Skin epidermis (tissue), 12 donors: ENCODE measurements around the gene ECI2.
"Not testable (repeated sequence)": the region's sequence is repeated elsewhere in the genome, so short reads cannot be mapped to it uniquely, and the experiment has no call there.

ENCODE experiments used
- H3K27ac ChIP-seq, 21 experiments: fragments of 200-600 bp; sonication (generic) in 11 of 21; one replicate each; pipeline ENCODE4 v1.5.0; 2020; ENCODE audit warnings: mild to moderate bottlenecking in 3 of 21, inconsistent platforms in 2 of 21, moderate library complexity in 2 of 21
- H3K4me3 ChIP-seq, 7 experiments: fragments of 200-600 bp; sonication (generic) in 2 of 7; one replicate each; pipeline ENCODE4 v1.5.0; 2020; ENCODE audit warnings: inconsistent platforms in 2 of 7, mild to moderate bottlenecking in 2 of 7, moderate library complexity in 1 of 7

ECI2 gene

DNA sequence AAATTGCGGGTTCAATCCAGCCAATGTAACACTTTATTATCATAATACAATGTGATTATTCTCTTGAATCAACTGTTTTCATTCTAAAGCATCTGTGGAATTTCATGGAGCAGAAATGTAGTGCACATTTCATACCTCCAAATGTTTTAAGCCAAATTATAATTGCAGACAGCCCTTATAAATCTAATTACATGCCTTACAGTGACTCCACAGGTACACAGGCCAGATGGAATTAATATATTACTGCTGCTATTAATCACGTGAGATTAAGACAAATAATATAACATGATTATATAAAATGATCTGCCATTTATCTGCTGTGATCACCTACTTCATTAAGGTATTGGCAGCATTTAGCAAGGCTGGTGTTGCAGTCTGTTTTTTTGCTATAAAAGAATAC, 9.7 kb upstream of the ECI2 start:
- no peak overlapping the region for H3K27ac ChIP-seq
- no peak overlapping the region for H3K4me3 ChIP-seq

DNA sequence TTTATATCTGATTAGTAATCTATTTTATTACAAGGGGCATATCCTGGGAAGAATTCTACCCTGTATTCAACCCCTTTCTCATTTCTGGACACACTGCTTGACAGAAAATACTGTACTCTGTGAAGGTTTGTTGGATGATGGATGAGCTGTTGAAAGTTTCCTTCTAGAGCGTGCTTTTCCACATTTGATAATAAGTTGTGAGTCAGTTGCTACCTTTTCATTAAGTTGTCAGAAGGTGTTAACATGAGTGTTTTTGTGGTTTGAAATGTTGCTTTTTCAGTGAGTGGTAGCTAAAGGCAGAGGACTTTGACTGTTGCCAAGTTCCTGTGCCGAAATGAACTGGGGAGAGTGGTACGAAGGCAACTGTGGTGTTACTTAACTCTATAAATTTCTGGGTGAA, 3.9 kb upstream of the ECI2 start:
- H3K27ac ChIP-seq, result no peak overlapping the region
- no peak overlapping the region for H3K4me3 ChIP-seq

- H3K27ac ChIP-seq, result no peak overlapping the region
Measured at GRCh38 chr6:4138186-4138585, 2.8 kb upstream of the ECI2 start.

GRCh38 chr6:4136354-4136831, 1.0 kb upstream of the ECI2 start:
- Histone ChIP-seq H3K27ac (peak overlapping the region in 20 of 21 experiments; percentile 46 to 88 (median 76)), H3K4me3 (peak overlapping the region; percentile 60 to 79 (median 66))

More at GRCh38 chr6:4138186-4138585, 2.8 kb upstream of the ECI2 start:
- H3K4me3 ChIP-seq, result no peak overlapping the region

- Histone ChIP-seq H3K27ac (peak overlapping the region in 20 of 21 experiments; percentile 46 to 88 (median 76)), H3K4me3 (peak overlapping the region; percentile 60 to 79 (median 66))
Measured at GRCh38 chr6:4135665-4136353, 434 bp upstream of the ECI2 start.

- H3K27ac ChIP-seq, result peak overlapping the region in 16 of 21 experiments; percentile 58 to 90 (median 86)
Measured at GRCh38 chr6:4133941-4134838, 1.2 kb downstream of the ECI2 start.

DNA sequence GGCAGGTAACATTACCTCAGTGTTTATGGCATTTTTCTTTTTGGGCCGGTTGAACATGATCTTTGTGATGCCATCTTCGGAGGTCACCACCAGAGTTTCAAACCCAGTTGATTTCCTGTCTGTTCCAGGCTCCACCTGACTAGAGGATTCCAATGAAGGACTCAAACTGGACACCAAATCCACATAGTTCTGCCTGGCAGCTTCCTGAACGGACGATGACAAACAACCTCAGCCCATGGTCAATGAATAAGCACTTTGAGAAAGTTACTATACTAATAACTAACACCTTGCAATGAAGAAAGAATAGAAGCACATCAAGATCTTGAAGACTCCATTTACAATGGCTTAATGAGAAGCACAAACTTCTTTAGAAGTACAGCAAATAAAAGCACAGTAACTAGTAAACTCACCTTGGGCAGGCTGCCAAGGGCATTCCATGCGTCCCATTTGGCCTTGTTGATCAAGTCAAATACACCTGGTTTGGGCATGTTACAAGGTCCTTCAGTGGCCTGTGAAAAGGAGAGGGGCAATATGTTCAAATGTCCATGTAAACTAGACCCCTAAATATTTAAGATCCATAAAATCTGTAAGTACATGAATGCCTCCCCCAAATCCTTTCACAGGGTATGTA, 4.9 kb downstream of the ECI2 start:
- H3K4me3 ChIP-seq, result no peak overlapping the region
- H3K27ac ChIP-seq, result no peak overlapping the region

More at GRCh38 chr6:4133941-4134838, 1.2 kb downstream of the ECI2 start:
- H3K4me3 ChIP-seq, result peak overlapping the region; percentile 60 to 79 (median 66)

- no peak overlapping the region for H3K27ac ChIP-seq
Measured at GRCh38 chr6:4129446-4129845, 5.9 kb downstream of the ECI2 start.

DNA sequence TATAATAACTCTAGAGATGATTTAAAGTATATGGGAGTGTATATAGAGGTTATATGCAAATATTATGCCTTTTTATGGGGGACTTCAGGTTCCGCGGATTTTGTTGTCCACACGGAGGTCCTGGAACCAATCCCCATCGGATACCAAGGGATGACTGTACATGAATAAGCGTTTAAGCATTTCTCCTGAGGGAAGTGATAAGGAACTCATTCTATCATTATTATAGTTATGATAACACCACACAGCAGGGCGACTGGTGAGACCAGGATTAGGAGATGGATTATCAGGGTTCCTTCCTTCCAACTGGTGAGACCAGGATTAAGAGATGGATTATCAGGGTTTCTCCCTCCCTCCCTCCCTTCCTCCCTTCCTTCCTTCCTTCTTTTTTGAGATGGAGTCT, 6.6 kb downstream of the ECI2 start:
- no peak overlapping the region for H3K4me3 ChIP-seq
- H3K27ac ChIP-seq, result no peak overlapping the region

More at GRCh38 chr6:4129446-4129845, 5.9 kb downstream of the ECI2 start:
- no peak overlapping the region for H3K4me3 ChIP-seq

GRCh38 chr6:4128072-4128471, 7.3 kb downstream of the ECI2 start:
- no peak overlapping the region for H3K27ac ChIP-seq

GRCh38 chr6:4125933-4126864, 9.2 kb downstream of the ECI2 start:
- Histone ChIP-seq H3K27ac (no peak overlapping the region), H3K4me3 (no peak overlapping the region)

More at GRCh38 chr6:4128072-4128471, 7.3 kb downstream of the ECI2 start:
- no peak overlapping the region for H3K4me3 ChIP-seq

DNA sequence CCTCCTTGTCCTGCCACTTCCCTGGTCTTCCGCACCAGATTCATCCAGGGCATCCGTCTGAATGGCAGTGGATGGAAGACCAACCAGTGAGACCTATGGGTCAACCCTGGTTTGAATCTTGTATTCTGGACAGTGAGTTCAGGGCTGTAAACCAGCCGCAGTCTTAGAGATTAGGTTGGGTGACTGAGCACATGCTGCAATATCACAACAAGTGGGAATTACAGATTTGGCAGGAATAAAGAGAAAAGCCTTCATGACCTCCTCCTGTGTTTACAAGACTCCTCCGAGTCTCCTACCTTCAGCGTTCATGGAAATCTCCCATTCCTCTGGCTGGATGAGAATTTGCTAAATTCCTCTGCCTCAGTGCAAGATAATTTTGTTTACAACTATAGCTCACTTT, 9.9 kb downstream of the ECI2 start:
- Histone ChIP-seq H3K27ac (no peak overlapping the region), H3K4me3 (no peak overlapping the region)

DNA sequence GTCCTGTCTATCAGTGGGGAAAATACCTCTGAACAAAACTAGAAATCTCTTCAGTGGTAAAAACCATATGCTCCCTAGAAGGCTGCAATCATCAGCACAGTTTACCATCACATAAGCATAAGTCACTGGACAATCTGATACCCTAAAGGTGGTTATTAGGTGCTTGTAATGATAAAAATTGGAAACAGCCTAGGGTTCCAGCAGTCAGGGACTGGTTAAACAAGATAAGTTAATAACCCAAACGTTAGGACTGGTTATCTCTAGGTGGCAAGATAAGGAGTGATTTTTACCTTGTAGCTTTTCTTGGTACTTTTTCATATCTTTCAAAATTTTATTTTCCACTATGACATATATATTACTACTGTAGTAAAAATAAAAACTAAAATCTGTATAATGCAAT, 11.0 kb downstream of the ECI2 start:
- Histone ChIP-seq H3K27ac (no peak overlapping the region), H3K4me3 (no peak overlapping the region)

DNA sequence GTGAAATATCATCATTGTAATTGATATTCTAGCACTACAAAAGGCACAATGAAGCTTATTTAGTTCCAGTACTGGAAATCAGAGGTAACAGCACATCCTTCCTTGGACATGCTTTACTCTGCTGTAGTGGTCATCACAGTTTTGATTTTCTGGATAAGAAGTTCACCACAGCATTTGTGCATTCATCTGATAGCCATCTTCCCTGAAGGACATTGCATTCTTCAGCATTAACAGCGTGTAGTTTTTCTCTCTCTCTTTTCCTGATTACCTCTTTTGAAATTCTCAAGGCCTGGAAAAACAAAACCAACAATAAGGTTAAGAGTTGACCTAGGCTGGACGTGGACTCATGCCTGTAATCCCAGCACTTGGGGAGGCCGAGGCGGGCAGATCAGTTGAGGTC, 19.6 kb downstream of the ECI2 start:
- Histone ChIP-seq H3K4me3 (no peak overlapping the region), H3K27ac (no peak overlapping the region)

DNA sequence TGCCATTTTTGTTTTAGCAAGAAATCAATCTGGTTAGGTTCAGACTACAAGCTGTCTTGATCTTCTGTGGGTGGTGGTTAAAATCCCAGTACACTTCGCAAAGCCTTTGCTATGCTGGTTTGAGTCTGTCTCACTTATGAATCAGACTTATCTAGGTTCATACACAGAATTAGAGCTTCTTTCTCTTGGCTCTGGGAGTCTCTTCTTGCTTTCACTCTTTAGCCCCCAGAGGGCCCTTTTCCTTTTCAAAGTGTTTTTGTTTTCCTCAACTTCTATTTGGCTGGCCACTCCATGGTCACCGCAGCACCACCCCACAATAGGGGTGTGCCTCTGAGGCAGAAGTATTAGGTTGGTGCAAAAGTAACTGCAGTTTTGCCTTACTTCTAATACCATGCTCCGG, 21.3 kb downstream of the ECI2 start:
- no peak overlapping the region for H3K4me3 ChIP-seq

DNA sequence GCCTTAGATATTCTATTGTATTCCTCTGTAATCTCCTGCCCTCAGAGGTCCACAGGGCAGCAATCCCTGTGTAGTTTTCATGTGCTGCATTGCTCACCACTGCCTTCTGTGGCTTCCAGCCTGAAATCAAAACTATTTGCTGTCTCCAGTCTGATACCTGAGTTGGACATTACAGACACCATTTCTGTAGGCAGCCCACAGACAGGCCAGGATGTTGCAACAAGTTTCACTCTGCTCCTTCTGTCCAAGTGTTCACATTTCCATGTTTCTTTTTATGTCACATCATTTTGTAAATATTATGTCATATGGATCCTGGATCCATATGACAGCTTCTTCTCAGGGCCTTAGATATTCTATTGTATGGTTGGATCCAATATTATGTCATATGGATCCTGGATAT, 21.7 kb downstream of the ECI2 start:
- Histone ChIP-seq H3K27ac (no peak overlapping the region), H3K4me3 (no peak overlapping the region)

More for the DNA sequence above, 21.3 kb downstream of the ECI2 start:
- H3K27ac ChIP-seq, result no peak overlapping the region

DNA sequence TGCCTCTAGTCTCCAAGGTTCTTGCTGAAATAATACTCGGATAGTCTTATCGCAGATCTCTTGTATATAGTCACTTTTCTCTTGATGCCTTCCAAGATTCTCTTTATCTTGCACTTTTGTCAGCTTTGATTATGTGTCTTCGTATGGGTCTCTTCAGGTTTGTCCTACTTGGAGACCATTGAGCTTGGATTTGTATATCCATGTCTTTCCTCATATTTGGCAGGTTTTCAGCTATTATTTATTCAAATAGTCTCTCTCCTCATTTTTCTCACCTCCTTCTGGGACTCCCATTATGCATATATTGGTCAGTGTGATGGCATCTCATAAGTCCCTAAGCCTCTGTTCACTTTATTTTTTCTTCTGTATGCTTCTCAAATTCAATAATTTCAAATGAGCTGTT, 23.0 kb downstream of the ECI2 start:
- H3K27ac ChIP-seq, result no peak overlapping the region
- H3K4me3 ChIP-seq, result no peak overlapping the region

GRCh38 chr6:4109363-4109815, 26.0 kb downstream of the ECI2 start:
- not testable (repeated sequence) for H3K27ac ChIP-seq, H3K4me3 ChIP-seq

GRCh38 chr6:4108561-4109093, 26.7 kb downstream of the ECI2 start:
- Histone ChIP-seq H3K27ac (no peak overlapping the region), H3K4me3 (no peak overlapping the region)
